PC-9 (cell line): ENCODE data around the gene SLC24A4. TPM values are rescaled to one million over a fixed set of nuclear protein-coding genes. Genes with fewer than 3 reads are reported as not detected.

Experiments
- BruUV-seq: library from RNA; stranded (reverse); fragments of 400-500 nt; replicated peaks from 2 replicates; lab custom pipeline; 2021; lab: Mats Ljungman, UMichigan
- CTCF ChIA-PET: fragments of 300-600 bp; sonication (Branson Sonifier 250); formaldehyde crosslinking; loops from one replicate; lab custom pipeline; 2022; ENCODE audit warnings: antibody characterized with exemption; lab: Charles Lee
- POLR2A ChIA-PET: fragments of 300-600 bp; sonication (Branson Sonifier 250); formaldehyde crosslinking; loops from one replicate; lab custom pipeline; 2022; ENCODE audit warnings: antibody characterized with exemption; ENCODE audit not compliant: unreplicated experiment; lab: Charles Lee
- DNase-seq, 2 experiments: peaks; one replicate each; pipeline versions ENCODE4 v3.0.0 to v3.0.0-alpha.2; 2015 to 2022; ENCODE audit warnings: mixed read lengths in 1 of 2
- H2AFZ ChIP-seq: fragments of 200-600 bp; sonication (generic); 2 replicates; pipeline ENCODE4 v1.8.1; 2017; ENCODE audit warnings: antibody characterized with exemption
- H3F3A ChIP-seq: fragments of 200-600 bp; sonication (generic); 2 replicates; pipeline ENCODE4 v1.8.1; 2017; ENCODE audit warnings: antibody characterized with exemption, mild to moderate bottlenecking, low read depth; ENCODE audit not compliant: insufficient read depth
- H3K27ac ChIP-seq: fragments of 200-600 bp; sonication (generic); 2 replicates; pipeline ENCODE4 v1.6.1; 2016; ENCODE audit warnings: mixed run types
- H3K27me3 ChIP-seq: fragments of 200-600 bp; sonication (generic); 2 replicates; pipeline ENCODE4 v1.6.1; 2016; ENCODE audit warnings: low read depth, mixed run types; ENCODE audit not compliant: insufficient read depth
- H3K36me3 ChIP-seq: fragments of 200-600 bp; sonication (generic); 2 replicates; pipeline ENCODE4 v1.6.1; 2016; ENCODE audit warnings: low read depth, mixed run types
- H3K4me1 ChIP-seq: fragments of 200-600 bp; sonication (generic); replicated peaks from 2 replicates; pipeline ENCODE4 v1.6.1; 2016; ENCODE audit warnings: mixed run types; ENCODE audit not compliant: insufficient read depth
- H3K4me2 ChIP-seq: fragments of 200-600 bp; sonication (generic); 2 replicates; pipeline ENCODE4 v1.6.1; 2017; ENCODE audit warnings: mixed run types
- H3K4me3 ChIP-seq: fragments of 200-600 bp; sonication (generic); 2 replicates; pipeline ENCODE4 v1.6.1; 2016; ENCODE audit warnings: mixed run types
- H3K79me2 ChIP-seq: fragments of 200-600 bp; sonication (generic); 2 replicates; pipeline ENCODE4 v1.6.1; 2017; ENCODE audit warnings: low read depth, mixed run types
- H3K9me2 ChIP-seq: fragments of 200-600 bp; sonication (generic); 2 replicates; pipeline ENCODE4 v1.8.1; 2017; ENCODE audit warnings: mild to moderate bottlenecking; ENCODE audit not compliant: insufficient read depth
- H3K9me3 ChIP-seq: fragments of 200-600 bp; sonication (generic); 2 replicates; pipeline ENCODE4 v1.8.1; 2016; ENCODE audit warnings: low read depth; ENCODE audit not compliant: insufficient read depth
- H4K20me1 ChIP-seq: fragments of 200-600 bp; sonication (generic); 2 replicates; pipeline ENCODE4 v1.8.1; 2017; ENCODE audit not compliant: insufficient read depth
- CTCF ChIP-seq: fragments of 200-600 bp; sonication (generic); conservative IDR thresholded peaks from 2 replicates; pipeline ENCODE4 v1.6.1; 2017; ENCODE audit warnings: mixed run types, antibody characterized with exemption, mild to moderate bottlenecking, moderate library complexity
- EZH2 ChIP-seq: fragments of 200-600 bp; sonication (generic); IDR thresholded peaks from 2 replicates; pipeline ENCODE4 v1.8.0; 2017; ENCODE audit warnings: antibody characterized with exemption, low read depth
- intact Hi-C: fragments of 100-400 bp; cut with micrococcal nuclease; formaldehyde crosslinking; loops from one replicate; pipeline ENCODE4 v1.10.0; 2022; ENCODE audit not compliant: unreplicated experiment
- total RNA-seq: library from RNA; stranded (reverse); gene quantifications from 2 replicates; pipeline ENCODE4 v1.2.3, GENCODE V29; 2021

SLC24A4 gene
- total RNA-seq, 1 experiment from 2014 or later = not detected

DNA sequence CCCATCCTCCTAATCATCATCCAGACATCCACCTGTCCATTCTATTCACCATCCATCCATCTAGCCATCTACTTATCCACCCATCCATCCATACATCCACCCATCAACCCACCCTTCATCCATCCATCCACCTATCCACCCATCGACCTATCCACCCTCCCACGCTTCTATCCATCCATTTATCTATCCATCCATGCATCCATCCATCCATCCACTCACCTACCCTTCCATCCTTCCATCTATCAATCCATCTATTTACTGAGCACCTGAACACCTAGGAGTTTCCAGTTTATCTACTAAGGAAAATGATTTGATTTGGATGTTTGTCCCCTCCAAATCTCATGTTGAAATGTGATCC is 198.1 kb downstream of the SLC24A4 start:
- intact Hi-C loops = no loop called here
- no peak overlapping the region for H3K27ac ChIP-seq
- H3K9me3 ChIP-seq = no peaks in the 10 kb centered on the region
- no peaks in the 10 kb centered on the region; the same call in 1 of the 2 replicates for H3K36me3 ChIP-seq
- no peak overlapping the region for H3K4me2 ChIP-seq
- H3K27me3 ChIP-seq = no peaks in the 10 kb centered on the region
- H4K20me1 ChIP-seq = no peaks in the 10 kb centered on the region; the same call in 1 of the 2 replicates
- BruUV-seq = no TSS peak
- no peaks in the 10 kb centered on the region for H3F3A ChIP-seq
- CTCF ChIA-PET = no interaction called here
- H3K4me3 ChIP-seq = no peak overlapping the region
- POLR2A ChIA-PET = no interaction called here
- peaks cover 1% of the 10 kb centered on the region; the same call in 1 of the 2 replicates for H3K4me1 ChIP-seq
- H3K9me2 ChIP-seq = no peaks in the 10 kb centered on the region
- H2AFZ ChIP-seq = no peak overlapping the region
- DNase-seq = no peak
- TF ChIP-seq EZH2 (no peak), CTCF (no peak)
- peaks cover 97% of the 10 kb centered on the region for H3K79me2 ChIP-seq

DNA sequence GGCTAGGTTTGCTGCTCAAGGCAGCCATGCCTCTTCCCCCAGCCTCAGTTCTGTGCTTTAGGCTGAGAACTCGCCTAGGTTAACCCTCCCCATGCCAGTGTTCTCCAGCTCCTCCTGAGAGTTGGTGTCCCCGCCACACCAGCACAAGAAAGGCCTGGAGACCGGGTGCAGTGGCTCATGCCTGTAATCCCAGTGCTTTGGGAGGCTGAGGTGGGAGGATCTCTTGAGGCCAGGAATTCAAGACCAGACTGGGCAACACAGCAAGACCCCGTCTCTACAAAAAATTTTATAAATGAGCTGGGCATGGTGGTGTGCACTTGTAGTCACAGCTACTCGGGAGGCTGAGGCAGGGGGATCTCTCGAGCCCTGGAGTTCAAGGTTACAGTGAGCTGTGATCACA is 200.8 kb downstream of the SLC24A4 start:
- H3K27ac ChIP-seq = no peak overlapping the region
- H3F3A ChIP-seq = no peaks in the 10 kb centered on the region
- no peaks in the 10 kb centered on the region for H3K9me3 ChIP-seq
- peaks cover 89% of the 10 kb centered on the region for H3K79me2 ChIP-seq
- no peaks in the 10 kb centered on the region for H3K27me3 ChIP-seq
- no peak overlapping the region for H3K4me3 ChIP-seq
- CTCF ChIA-PET = no interaction called here
- intact Hi-C loops = no loop called here
- no peak overlapping the region for H2AFZ ChIP-seq
- no peak overlapping the region for H3K4me2 ChIP-seq
- DNase-seq = no peak
- H3K36me3 ChIP-seq = no peaks in the 10 kb centered on the region; the same call in 1 of the 2 replicates
- no peaks in the 10 kb centered on the region for H3K9me2 ChIP-seq
- H4K20me1 ChIP-seq = no peaks in the 10 kb centered on the region; the same call in 1 of the 2 replicates
- H3K4me1 ChIP-seq = no peaks in the 10 kb centered on the region
- POLR2A ChIA-PET = no interaction called here
- TF ChIP-seq EZH2 (no peak), CTCF (no peak)
- BruUV-seq = no TSS peak

- ChIA-PET CTCF (no interaction called here), POLR2A (no interaction called here)
- Histone ChIP-seq H3K9me3 (no peaks in the 10 kb centered on the region), H3K4me3 (no peak overlapping the region), H3K9me2 (no peaks in the 10 kb centered on the region), H2AFZ (no peak overlapping the region), H3K4me2 (no peak overlapping the region), H3K4me1 (no peaks in the 10 kb centered on the region), H3K27me3 (no peaks in the 10 kb centered on the region), H3K27ac (no peak overlapping the region), H3K79me2 (peaks cover 87% of the 10 kb centered on the region), H3F3A (no peaks in the 10 kb centered on the region), H3K36me3 (no peaks in the 10 kb centered on the region; the same call in 1 of the 2 replicates), H4K20me1 (no peaks in the 10 kb centered on the region; the same call in 1 of the 2 replicates)
- no TSS peak for BruUV-seq
- DNase-seq = no peak
- intact Hi-C loops = no loop called here
- TF ChIP-seq CTCF = no peak
- no peak for TF ChIP-seq EZH2
These were observed 201.7 kb downstream of the SLC24A4 start for GRCh38 chr14:92524602-92525185.
